ENCODE data around the gene USP40. TPM values are rescaled to one million over a fixed set of nuclear protein-coding genes. Genes with fewer than 3 reads are reported as not detected.

The USP40 gene
- total RNA-seq, 1 experiment from 2014 or later: 34.9 TPM

GRCh38 chr2:233444501-233444900 lies 122.1 kb downstream of the USP40 start:
- no peak overlapping the region for H3K27ac ChIP-seq (ENCODE audit: low read depth, low read length)

More at GRCh38 chr2:233444501-233444900, 122.1 kb downstream of the USP40 start:
- no peaks in the 10 kb centered on the region for H3K9me2 ChIP-seq (ENCODE audit: insufficient read depth)
- H3K4me3 ChIP-seq (replicated peaks in 1 of 2; ENCODE audit: low read depth in 1 of 2, low read length in 2 of 2): no peak overlapping the region
- no TSS peak for BruUV-seq (replicated peaks)
- H4K20me1 ChIP-seq (ENCODE audit: insufficient read depth): 0 out of 2 replicates have a peak, but pooled peaks cover 6% of the 10 kb centered on the region
- H3K4me2 ChIP-seq (ENCODE audit: low read length): no peak overlapping the region
- TF ChIP-seq EZH2 (IDR thresholded peaks at IDR 0.05) (no peak), ZBTB33 (IDR thresholded peaks at IDR 0.05; ENCODE audit: extremely low read depth, insufficient replicate concordance, low read length) (no peak), ZNF274 (IDR thresholded peaks at IDR 0.05; ENCODE audit: low read depth, low read length) (no peak), MAX (IDR thresholded peaks at IDR 0.05) (no peak), ZFX (IDR thresholded peaks at IDR 0.05) (no peak), EZH2phosphoT487 (IDR thresholded peaks at IDR 0.05; ENCODE audit: borderline replicate concordance) (no peak), CTCF (IDR thresholded peaks at IDR 0.05 in 2 of 3, conservative IDR thresholded peaks at IDR 0.05 in 1 of 3; ENCODE audit: borderline replicate concordance in 1 of 3, insufficient read depth in 1 of 3, low read depth in 2 of 3, low read length in 2 of 3) (no peak), REST (IDR thresholded peaks at IDR 0.05; ENCODE audit: low read depth) (no peak), SP1 (IDR thresholded peaks at IDR 0.05; ENCODE audit: low read depth) (no peak), JUND (IDR thresholded peaks at IDR 0.05) (no peak), CEBPB (IDR thresholded peaks at IDR 0.05; ENCODE audit: low read depth) (no peak), ATF3 (IDR thresholded peaks at IDR 0.05) (no peak)
- H3K79me2 ChIP-seq (ENCODE audit: insufficient read depth, low read length): peaks cover 16% of the 10 kb centered on the region; the same call in 1 of the 2 replicates
- ATAC-seq (no peak), DNase-seq (ENCODE audit: low read depth, low spot score) (no peak)
- intact Hi-C loops (cut with micrococcal nuclease): loop anchor here (10.0 kb wide), 2 partner anchors 160 to 840 kb away; no protein-coding TSS in a partner anchor
- ChIA-PET POLR2A (no interaction called here), CTCF (interaction anchor here (4.0 kb wide), 1 partner anchor 40 kb away, joined by 73 read pairs; no protein-coding TSS in a partner anchor), RAD21 (ENCODE audit: low non-redundant PET in 1 of 2, low total read pairs in 2 of 2, uncharacterized antibody in 2 of 2, unreplicated experiment in 2 of 2) (no interaction called here)
- no peak overlapping the region for H3K9ac ChIP-seq (ENCODE audit: low read length)
- H3K9me3 ChIP-seq (ENCODE audit: control insufficient read depth in 1 of 2, insufficient read depth in 1 of 2, low read depth in 1 of 2, low read length in 2 of 2): no peaks in the 10 kb centered on the region
- peaks cover 5 to 32% of the 10 kb centered on the region in 2 experiments for H3K36me3 ChIP-seq (ENCODE audit: control insufficient read depth in 1 of 2, insufficient read depth in 2 of 2, low read length in 2 of 2)
- H3K27me3 ChIP-seq (ENCODE audit: insufficient read depth, low read length): no peaks in the 10 kb centered on the region
- no peaks in the 10 kb centered on the region for H3K4me1 ChIP-seq (ENCODE audit: control insufficient read depth in 1 of 2, insufficient read depth in 2 of 2, low read length in 2 of 2)
- no peak overlapping the region for H2AFZ ChIP-seq (ENCODE audit: low read depth, low read length, poor library complexity, severe bottlenecking)

All from HCT116 (cell line).